CD14-positive monocyte (primary cell): ENCODE results near the gene KLK12. TPM values are rescaled to one million over a fixed set of nuclear protein-coding genes. Genes with fewer than 3 reads are reported as not detected.

Experiments
- DNase-seq, 3 donors: peaks; one replicate each; pipeline ENCODE4 v3.0.0-alpha.2; 2011 to 2022
- H2AFZ ChIP-seq: 2 replicates; pipeline ENCODE4 v1.6.0; 2012; ENCODE audit warnings: mild to moderate bottlenecking, low read depth, low read length, inconsistent platforms; ENCODE audit not compliant: insufficient read depth, poor library complexity, severe bottlenecking
- H3K27ac ChIP-seq, 2 donors: 1 replicate in 1 of 2; 2 replicates in 1 of 2; pipeline ENCODE4 v1.5.1; 2012 to 2013; ENCODE audit warnings: low read length in 2 of 2, control low read depth in 1 of 2, inconsistent platforms in 1 of 2, low read depth in 1 of 2, mild to moderate bottlenecking in 1 of 2
- H3K27me3 ChIP-seq, 2 donors: one replicate each; pipeline versions ENCODE4 v1.6.0 to v1.6.1; 2011 to 2013; ENCODE audit warnings: low read length in 2 of 2; ENCODE audit not compliant: control insufficient read depth in 2 of 2, insufficient read depth in 2 of 2
- H3K36me3 ChIP-seq, 2 donors: replicated peaks in 1 of 2; 1 replicate in 1 of 2; 2 replicates in 1 of 2; pipeline versions ENCODE4 v1.5.1 to v1.6.1; 2012 to 2013; ENCODE audit warnings: low read length in 2 of 2, control low read depth in 1 of 2, inconsistent platforms in 1 of 2, mild to moderate bottlenecking in 1 of 2; ENCODE audit not compliant: insufficient read depth in 2 of 2, control insufficient read depth in 1 of 2
- H3K4me1 ChIP-seq, 2 donors: 1 replicate in 1 of 2; 2 replicates in 1 of 2; pipeline versions ENCODE4 v1.5.1 to v1.6.1; 2012 to 2013; ENCODE audit warnings: low read length in 2 of 2, control low read depth in 1 of 2, inconsistent platforms in 1 of 2, mild to moderate bottlenecking in 1 of 2, moderate library complexity in 1 of 2; ENCODE audit not compliant: insufficient read depth in 2 of 2, control insufficient read depth in 1 of 2
- H3K4me2 ChIP-seq: replicated peaks from 2 replicates; pipeline ENCODE3; 2012; ENCODE audit warnings: low read length, moderate library complexity, mild to moderate bottlenecking; ENCODE audit not compliant: poor library complexity, severe bottlenecking; ENCODE audit errors: extremely low read depth
- H3K4me3 ChIP-seq, 3 experiments: fragments of 200-600 bp in 1 of 3; sonication (generic) in 1 of 3; replicated peaks in 1 of 3; 1 replicate in 2 of 3; 2 replicates in 1 of 3; pipeline ENCODE4 v1.5.1; 2011 to 2013; ENCODE audit warnings: low read length in 3 of 3, mild to moderate bottlenecking in 3 of 3, control low read depth in 2 of 3, low read depth in 2 of 3, inconsistent platforms in 1 of 3, moderate library complexity in 1 of 3
- H3K79me2 ChIP-seq: 2 replicates; pipeline ENCODE4 v1.6.0; 2012; ENCODE audit warnings: mild to moderate bottlenecking, control low read depth, inconsistent platforms, low read length, moderate library complexity; ENCODE audit not compliant: insufficient read depth
- H3K9ac ChIP-seq: 2 replicates; pipeline ENCODE4 v1.6.0; 2017; ENCODE audit warnings: low read length, mild to moderate bottlenecking; ENCODE audit not compliant: insufficient read depth, poor library complexity, severe bottlenecking
- H3K9me3 ChIP-seq, 2 donors: replicated peaks in 1 of 2; 1 replicate in 1 of 2; 2 replicates in 1 of 2; pipeline versions ENCODE4 v1.5.1 to v1.6.1; 2012 to 2013; ENCODE audit warnings: low read length in 2 of 2, control low read depth in 1 of 2; ENCODE audit not compliant: control insufficient read depth in 1 of 2, insufficient read depth in 1 of 2
- H4K20me1 ChIP-seq: 2 replicates; pipeline ENCODE4 v1.6.0; 2012; ENCODE audit warnings: mild to moderate bottlenecking, low read length, control low read depth, moderate library complexity; ENCODE audit not compliant: insufficient read depth
- H3K27ac Mint-ChIP-seq, 7 donors: one replicate each; pipeline ENCODE4 v1.8.0; 2020; ENCODE audit warnings: mild to moderate bottlenecking in 7 of 7, mixed read lengths in 7 of 7, moderate library complexity in 6 of 7, inconsistent platforms in 2 of 7
- H3K27me3 Mint-ChIP-seq, 3 donors: one replicate each; pipeline ENCODE4 v1.8.0; 2021 to 2022; ENCODE audit warnings: low read depth in 3 of 3, mild to moderate bottlenecking in 3 of 3, mixed read lengths in 3 of 3, moderate library complexity in 3 of 3, inconsistent platforms in 1 of 3
- H3K36me3 Mint-ChIP-seq, 2 donors: one replicate each; pipeline ENCODE4 v1.8.0; 2020; ENCODE audit warnings: mixed read lengths in 2 of 2, inconsistent platforms in 1 of 2, mild to moderate bottlenecking in 1 of 2
- H3K4me1 Mint-ChIP-seq: one replicate; pipeline ENCODE4 v1.8.0; 2020; ENCODE audit warnings: mild to moderate bottlenecking, mixed read lengths
- H3K4me3 Mint-ChIP-seq, 2 donors: one replicate each; pipeline ENCODE4 v1.8.0; 2020; ENCODE audit warnings: mild to moderate bottlenecking in 2 of 2, mixed read lengths in 2 of 2, moderate library complexity in 1 of 2
- H3K9me3 Mint-ChIP-seq, 7 donors: one replicate each; pipeline ENCODE4 v1.8.0; 2020 to 2022; ENCODE audit warnings: mixed read lengths in 7 of 7, mild to moderate bottlenecking in 6 of 7, moderate library complexity in 6 of 7, inconsistent platforms in 2 of 7
- CTCF ChIP-seq: fragments of 200-600 bp; IDR thresholded peaks from one replicate; pipeline ENCODE4 v1.8.0; 2022; ENCODE audit warnings: antibody characterized with exemption, mild to moderate bottlenecking
- WGBS: methylation state at CpG from one replicate; pipeline ENCODE4 v1.1.5; 2013; ENCODE audit warnings: missing lambda C conversion rate; ENCODE audit not compliant: insufficient coverage; 5-methylcytosine and 5-hydroxymethylcytosine counted together
- intact Hi-C, 2 donors: fragments of 100-400 bp; cut with micrococcal nuclease; formaldehyde crosslinking; loops; one replicate each; pipeline versions ENCODE4 v1.15.0 to v1.15.1; 2023
- polyA plus RNA-seq, 3 donors: library from polyadenylated mRNA; depleted of rRNA in 1 of 3; unstranded in 2 of 3; stranded (reverse) in 1 of 3; fragments of 300-500 nt in 2 of 3; fragments of >200 nt in 1 of 3; fragmentation: Illumina TruSeq in 2 of 3; gene quantifications; 1 replicate in 2 of 3; 2 replicates in 1 of 3; pipeline ENCODE4 v1.2.3, GENCODE V29; 2012 to 2021

KLK12 gene
- polyA plus RNA-seq, 3 donors = not detected

- 75% methylated on average over 8 of the region's 11 CpGs for WGBS
- peaks cover 0 to 10% of the 10 kb centered on the region in 2 donors for H3K9me3 ChIP-seq
- H3K4me1 Mint-ChIP-seq = peaks cover 15% of the 10 kb centered on the region
- no peak for DNase-seq
- H3K79me2 ChIP-seq = no peaks in the 10 kb centered on the region
- H3K4me3 ChIP-seq = no peak overlapping the region
- no peak overlapping the region for H3K9ac ChIP-seq
- H3K4me1 ChIP-seq = peaks cover 13% of the 10 kb centered on the region in 2 donors
- no peak overlapping the region for H3K4me2 ChIP-seq
- intact Hi-C loops = loop anchor here in 1 of 2 donors (5.0 kb wide), 1 partner anchor 143 kb away; no protein-coding TSS in a partner anchor
- H3K27ac ChIP-seq = no peak overlapping the region
- no peaks in the 10 kb centered on the region for H3K36me3 Mint-ChIP-seq
- H3K36me3 ChIP-seq = no peaks in the 10 kb centered on the region
- H3K27ac Mint-ChIP-seq = no peak overlapping the region
- peaks cover 5 to 21% of the 10 kb centered on the region in 2 donors for H3K27me3 ChIP-seq
- H4K20me1 ChIP-seq = no peaks in the 10 kb centered on the region
- H3K27me3 Mint-ChIP-seq = peaks cover 34 to 64% (median 39%) of the 10 kb centered on the region in 3 donors
- peaks cover 0 to 6% (median 3%) of the 10 kb centered on the region in 7 donors for H3K9me3 Mint-ChIP-seq
- no peak overlapping the region for H2AFZ ChIP-seq
- no peak overlapping the region for H3K4me3 Mint-ChIP-seq
- no peak for TF ChIP-seq CTCF
Observed at GRCh38 chr19:51023946-51024345, 10.9 kb downstream of the KLK12 start.

- peaks cover 0 to 12% of the 10 kb centered on the region in 2 donors for H3K9me3 ChIP-seq
- TF ChIP-seq CTCF = no peak
- Mint-ChIP-seq H3K27ac (no peak overlapping the region), H3K9me3 (peaks cover 6 to 17% (median 14%) of the 10 kb centered on the region in 7 donors), H3K4me3 (no peak overlapping the region), H3K36me3 (peaks cover 0 to 7% of the 10 kb centered on the region in 2 donors), H3K27me3 (peaks cover 48 to 74% (median 50%) of the 10 kb centered on the region in 3 donors), H3K4me1 (peaks cover 25% of the 10 kb centered on the region)
- H3K36me3 ChIP-seq = no peaks in the 10 kb centered on the region
- intact Hi-C loops = loop anchor here in 1 of 2 donors (5.0 kb wide), 1 partner anchor 145 kb away; no protein-coding TSS in a partner anchor
- H3K4me3 ChIP-seq = no peak overlapping the region
- no peak overlapping the region for H3K4me2 ChIP-seq
- no peak for DNase-seq
- H2AFZ ChIP-seq = no peak overlapping the region
- no peak overlapping the region for H3K9ac ChIP-seq
- WGBS = 74% methylated on average over 14 of the region's 14 CpGs
- H4K20me1 ChIP-seq = no peaks in the 10 kb centered on the region
- peaks cover 19 to 21% of the 10 kb centered on the region in 2 donors for H3K4me1 ChIP-seq
- H3K27ac ChIP-seq = no peak overlapping the region
- peaks cover 9 to 35% of the 10 kb centered on the region in 2 donors for H3K27me3 ChIP-seq
- H3K79me2 ChIP-seq = no peaks in the 10 kb centered on the region
Observed at GRCh38 chr19:51022526-51022925, 12.3 kb downstream of the KLK12 start.
